Colonic mucosa (tissue), 4 donors: ENCODE data around the gene RPL38. TPM values are rescaled to one million over a fixed set of nuclear protein-coding genes. Genes with fewer than 3 reads are reported as not detected.

ENCODE experiments used
- DNase-seq: peaks from one replicate; pipeline ENCODE4 v3.0.0-alpha.2; 2020
- H3K27ac ChIP-seq: fragments of 200-600 bp; one replicate; pipeline ENCODE4 v1.8.0; 2021
- H3K27me3 ChIP-seq: fragments of 200-600 bp; one replicate; pipeline ENCODE4 v1.8.0; 2021
- H3K36me3 ChIP-seq: fragments of 200-600 bp; one replicate; pipeline ENCODE4 v1.8.0; 2021
- H3K4me1 ChIP-seq: fragments of 200-600 bp; one replicate; pipeline ENCODE4 v1.8.0; 2021; ENCODE audit warnings: mild to moderate bottlenecking
- H3K4me3 ChIP-seq: fragments of 200-600 bp; one replicate; pipeline ENCODE4 v1.8.0; 2021
- H3K9ac ChIP-seq, 2 donors: one replicate each; pipeline ENCODE4 v1.7.0; 2013; ENCODE audit warnings: control low read depth in 2 of 2, low read depth in 2 of 2, low read length in 2 of 2
- H3K9me3 ChIP-seq: fragments of 200-600 bp; one replicate; pipeline ENCODE4 v1.8.0; 2021
- intact Hi-C: fragments of 100-400 bp; cut with DNase I; formaldehyde crosslinking; loops from one replicate; pipeline ENCODE4 v1.14.1; 2022
- total RNA-seq, 2 donors: library from RNA; stranded (reverse); fragmentation: NEBNext Ultra II Directional in 1 of 2; extraction: Animal tissue kit (Norgen Biotek cat#: 25700) in 1 of 2; gene quantifications; one replicate each; pipeline ENCODE4 v1.2.1, GENCODE V29; 2021
- TF ChIP-seq, protein P1 (sequence below): fragments of 200-600 bp; IDR thresholded peaks from one replicate; pipeline ENCODE4 v1.8.0; 2022; ENCODE audit warnings: antibody characterized with exemption, mild to moderate bottlenecking
- donor health status: healthy.
- donor health status: DM: no; HTN: no; CAD: no.
- donor health status: DM: no; HTN: no; CAD: no.

RPL38 gene
- total RNA-seq, 2 donors from 2014 or later: 723 to 795 TPM

DNA sequence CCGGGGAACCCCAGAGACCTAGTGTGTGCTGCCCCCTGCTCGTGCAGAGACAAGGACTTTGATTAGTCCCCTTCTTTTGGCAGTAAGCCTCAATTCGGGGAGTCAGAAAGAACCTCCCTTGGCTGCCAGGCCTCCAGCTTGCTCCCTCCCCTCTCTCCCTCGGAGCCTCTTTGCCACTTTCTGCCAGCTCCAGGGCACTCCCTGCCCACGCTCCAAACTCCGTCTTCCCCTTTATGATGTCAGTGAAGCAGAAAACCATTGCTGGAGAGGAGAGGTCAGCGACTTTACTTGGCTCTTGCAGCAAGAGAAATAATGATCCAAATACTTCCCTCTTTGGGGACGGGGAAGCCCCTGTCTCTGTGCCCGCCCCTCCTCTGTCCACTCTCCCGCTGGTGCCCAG lies 38.0 kb downstream of the RPL38 start:
- H3K27me3 ChIP-seq: no peaks in the 10 kb centered on the region
- no peaks in the 10 kb centered on the region for H3K9me3 ChIP-seq
- no peak overlapping the region for H3K27ac ChIP-seq
- no peak for DNase-seq
- no peak overlapping the region for H3K4me3 ChIP-seq
- TF ChIP-seq, protein P1, sequence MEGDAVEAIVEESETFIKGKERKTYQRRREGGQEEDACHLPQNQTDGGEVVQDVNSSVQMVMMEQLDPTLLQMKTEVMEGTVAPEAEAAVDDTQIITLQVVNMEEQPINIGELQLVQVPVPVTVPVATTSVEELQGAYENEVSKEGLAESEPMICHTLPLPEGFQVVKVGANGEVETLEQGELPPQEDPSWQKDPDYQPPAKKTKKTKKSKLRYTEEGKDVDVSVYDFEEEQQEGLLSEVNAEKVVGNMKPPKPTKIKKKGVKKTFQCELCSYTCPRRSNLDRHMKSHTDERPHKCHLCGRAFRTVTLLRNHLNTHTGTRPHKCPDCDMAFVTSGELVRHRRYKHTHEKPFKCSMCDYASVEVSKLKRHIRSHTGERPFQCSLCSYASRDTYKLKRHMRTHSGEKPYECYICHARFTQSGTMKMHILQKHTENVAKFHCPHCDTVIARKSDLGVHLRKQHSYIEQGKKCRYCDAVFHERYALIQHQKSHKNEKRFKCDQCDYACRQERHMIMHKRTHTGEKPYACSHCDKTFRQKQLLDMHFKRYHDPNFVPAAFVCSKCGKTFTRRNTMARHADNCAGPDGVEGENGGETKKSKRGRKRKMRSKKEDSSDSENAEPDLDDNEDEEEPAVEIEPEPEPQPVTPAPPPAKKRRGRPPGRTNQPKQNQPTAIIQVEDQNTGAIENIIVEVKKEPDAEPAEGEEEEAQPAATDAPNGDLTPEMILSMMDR: no peak
- peak overlapping the region in 1 of 2 donors; percentile 12 for H3K9ac ChIP-seq
- no peaks in the 10 kb centered on the region for H3K36me3 ChIP-seq
- intact Hi-C loops: no loop called here
- no peaks in the 10 kb centered on the region for H3K4me1 ChIP-seq

DNA sequence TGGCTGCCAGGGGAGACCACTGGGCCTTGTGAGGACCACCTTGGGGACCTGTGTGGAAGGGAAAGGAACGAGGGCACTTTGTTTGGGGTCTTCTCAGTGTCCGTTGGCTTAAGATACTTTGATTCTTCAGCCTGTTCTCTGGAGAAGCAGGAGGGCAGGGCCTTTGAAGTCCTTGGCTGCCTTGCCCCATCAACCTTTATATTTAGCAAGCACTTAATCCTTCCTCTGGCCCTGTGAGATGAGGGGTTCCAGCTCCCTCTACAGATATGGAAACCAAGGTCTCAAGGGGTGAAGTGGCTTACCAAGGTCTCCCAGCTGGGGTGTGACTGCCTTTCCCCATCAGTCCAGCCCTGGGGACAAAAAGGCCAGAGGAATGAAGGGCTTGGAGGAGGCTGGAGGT lies 38.4 kb downstream of the RPL38 start:
- no peaks in the 10 kb centered on the region for H3K36me3 ChIP-seq

DNA sequence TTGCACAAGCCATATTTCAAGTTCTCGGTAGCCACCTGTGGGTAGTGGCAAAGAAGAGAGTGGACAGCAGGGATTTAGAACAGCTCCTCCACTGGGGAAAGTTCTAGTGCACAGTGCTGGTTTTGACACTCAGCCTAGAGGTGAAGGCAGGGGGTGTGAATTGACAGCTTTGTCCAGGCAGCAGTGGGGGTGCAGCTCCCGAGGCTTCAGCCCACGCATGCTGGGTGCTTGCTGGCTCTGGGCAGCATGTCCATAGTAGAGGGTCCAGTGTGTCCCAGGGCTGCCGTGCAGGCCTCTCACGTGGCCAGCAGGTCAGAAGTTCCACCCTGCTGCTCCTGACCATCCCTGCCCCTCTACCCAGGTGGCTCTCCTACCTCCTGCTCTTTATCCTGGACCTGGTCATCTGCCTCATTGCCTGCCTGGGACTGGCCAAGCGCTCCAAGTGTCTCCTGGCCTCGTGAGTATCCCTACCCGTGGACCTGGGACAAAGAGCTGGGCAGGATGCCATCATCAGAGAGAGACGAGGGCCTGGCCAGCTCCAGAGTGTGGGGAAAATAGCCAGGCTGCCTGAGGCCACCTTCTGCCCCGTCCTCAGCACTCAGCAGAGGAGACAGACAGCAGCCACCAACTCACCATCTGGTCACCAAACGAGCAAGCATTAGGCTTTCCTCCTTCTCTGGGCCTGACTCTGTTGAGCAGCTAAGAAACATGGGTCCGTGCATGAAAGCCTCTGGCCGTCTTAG lies 39.7 kb downstream of the RPL38 start:
- Histone ChIP-seq H3K27me3 (no peaks in the 10 kb centered on the region), H3K9ac (no peak overlapping the region), H3K27ac (no peak overlapping the region), H3K36me3 (no peaks in the 10 kb centered on the region), H3K4me1 (no peaks in the 10 kb centered on the region), H3K4me3 (no peak overlapping the region), H3K9me3 (no peaks in the 10 kb centered on the region)
- intact Hi-C loops: no loop called here
- DNase-seq: no peak
- TF ChIP-seq, protein P1: no peak

More for the DNA sequence above, 38.4 kb downstream of the RPL38 start:
- H3K4me3 ChIP-seq: no peak overlapping the region
- H3K4me1 ChIP-seq: no peaks in the 10 kb centered on the region
- peak overlapping the region in 1 of 2 donors; percentile 12 for H3K9ac ChIP-seq
- TF ChIP-seq, protein P1: no peak
- no peaks in the 10 kb centered on the region for H3K9me3 ChIP-seq
- H3K27me3 ChIP-seq: no peaks in the 10 kb centered on the region
- intact Hi-C loops: no loop called here
- H3K27ac ChIP-seq: no peak overlapping the region
- DNase-seq: no peak

DNA sequence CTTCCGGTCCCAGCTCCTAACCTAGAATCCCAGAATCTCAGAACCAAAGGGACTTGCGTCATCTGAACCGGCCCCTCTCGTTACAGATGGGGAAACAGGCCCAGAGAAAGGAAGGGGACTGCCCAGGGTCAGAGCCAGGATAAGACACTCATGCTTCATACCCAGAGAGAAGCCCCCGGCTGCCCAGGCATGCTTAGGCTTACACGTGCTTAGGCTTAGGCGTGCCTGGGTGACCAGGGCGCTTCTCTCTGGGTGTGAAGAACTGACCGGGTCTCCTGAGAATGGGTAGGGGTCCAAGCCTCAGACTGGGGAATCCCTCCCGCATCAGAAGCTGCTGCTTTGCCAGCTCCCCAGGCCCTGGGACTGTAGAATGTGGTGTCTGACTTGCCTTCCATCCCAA lies 40.6 kb downstream of the RPL38 start:
- no peaks in the 10 kb centered on the region for H3K9me3 ChIP-seq
- no peak overlapping the region for H3K9ac ChIP-seq
- no peaks in the 10 kb centered on the region for H3K4me1 ChIP-seq
- no peak overlapping the region for H3K27ac ChIP-seq
- intact Hi-C loops: no loop called here
- H3K27me3 ChIP-seq: no peaks in the 10 kb centered on the region
- TF ChIP-seq, protein P1: no peak
- H3K4me3 ChIP-seq: no peak overlapping the region
- no peak for DNase-seq
- H3K36me3 ChIP-seq: no peaks in the 10 kb centered on the region

DNA sequence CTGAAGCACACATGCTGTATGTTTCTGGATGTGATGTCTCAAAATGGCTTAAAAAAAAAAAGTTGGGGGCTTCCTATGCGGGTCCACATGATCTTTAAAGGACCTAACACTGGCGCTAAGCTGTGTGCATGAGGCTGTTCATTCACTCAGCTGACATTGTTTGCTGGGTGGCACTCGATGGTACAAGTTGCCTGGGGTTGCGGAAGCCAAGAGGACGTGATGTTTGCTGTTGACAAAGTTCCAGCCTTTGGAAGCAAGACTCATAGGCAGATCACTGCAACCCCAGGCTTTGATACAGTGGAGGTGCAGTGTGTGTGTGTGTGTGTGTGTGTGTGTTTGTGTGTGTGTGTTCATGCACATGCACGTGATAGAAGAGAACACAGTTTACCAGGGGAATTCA lies 41.1 kb downstream of the RPL38 start:
- H3K4me3 ChIP-seq: no peak overlapping the region

More for the DNA sequence above, 41.1 kb downstream of the RPL38 start:
- Histone ChIP-seq H3K9me3 (no peaks in the 10 kb centered on the region), H3K9ac (no peak overlapping the region), H3K36me3 (no peaks in the 10 kb centered on the region), H3K27me3 (no peaks in the 10 kb centered on the region), H3K4me1 (no peaks in the 10 kb centered on the region), H3K27ac (no peak overlapping the region)
- TF ChIP-seq, protein P1: no peak
- DNase-seq: no peak
- intact Hi-C loops: no loop called here
